ENCODE data around the gene ZEB2. TPM values are rescaled to one million over a fixed set of nuclear protein-coding genes. Genes with fewer than 3 reads are reported as not detected.

ZEB2 gene
- total RNA-seq, 5 donors from 2014 or later (not counting 1 experiment from before 2014, with no cell fraction given) = 8.9 to 106 (median 23.7) TPM

DNA sequence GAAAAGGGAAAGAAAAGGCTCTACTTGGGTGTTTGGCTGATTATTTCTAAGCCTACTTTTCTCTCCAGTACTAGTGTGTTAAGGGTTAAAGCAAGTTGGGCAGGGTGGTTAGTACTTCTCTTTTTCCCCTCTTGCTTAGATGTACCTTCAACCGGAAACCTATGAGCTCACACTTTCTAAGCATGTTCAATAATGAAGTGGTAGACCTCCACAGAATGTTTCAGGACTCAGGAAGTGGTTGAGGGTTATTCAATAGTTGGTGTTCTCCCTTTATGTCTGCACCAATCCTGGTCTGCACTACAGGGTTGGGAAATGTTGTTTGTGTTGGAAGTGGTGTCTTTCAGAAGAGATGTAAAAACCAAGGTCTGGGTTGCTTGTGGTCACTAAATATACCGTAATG lies 137.1 kb downstream of the ZEB2 start:
- Histone ChIP-seq H3K9me3 (no peaks in the 10 kb centered on the region), H3K4me3 (ENCODE audit: control insufficient read depth in 1 of 2, extremely low read depth in 1 of 2, low read length in 1 of 2) (no peak overlapping the region), H3K27me3 (replicated peaks in 1 of 2; ENCODE audit: control insufficient read depth in 2 of 2, extremely low read depth in 1 of 2, insufficient read depth in 2 of 2, low read length in 1 of 2) (peaks cover 0 to 7% of the 10 kb centered on the region in 2 experiments), H3K4me1 (ENCODE audit: control insufficient read depth in 1 of 2, extremely low read depth in 1 of 2, insufficient read depth in 2 of 2, low read length in 2 of 2) (peaks cover 3 to 15% of the 10 kb centered on the region in 2 experiments), H3K27ac (ENCODE audit: low read length) (no peak overlapping the region), H3K36me3 (ENCODE audit: control insufficient read depth in 2 of 2, extremely low read depth in 1 of 2, insufficient read depth in 1 of 2, low read length in 1 of 2) (no peaks in the 10 kb centered on the region)
- Mint-ChIP-seq H3K27me3 (peaks cover 0 to 4% of the 10 kb centered on the region in 2 donors), H3K36me3 (no peaks in the 10 kb centered on the region), H3K4me1 (peaks cover 27 to 31% (median 27%) of the 10 kb centered on the region in 3 donors), H3K4me3 (peak overlapping the region in 1 of 3 donors; percentile 55), H3K27ac (peak overlapping the region in 1 of 2 donors; percentile 44), H3K9me3 (no peaks in the 10 kb centered on the region)
- peak; percentile 80 to 98 (median 94) for ATAC-seq (replicated peaks in 1 of 4)
- peak in 22 of 35 experiments; percentile 0 to 71 (median 22) for DNase-seq
- ChIA-PET POLR2A (interaction anchor here (0.5 to 1.0 kb wide), 3 partner anchors 52 to 111 kb away, joined by 3 to 5 read pairs (median 3); no protein-coding TSS in a partner anchor), CTCF (interaction anchor here in 1 of 2 donors (0.6 to 0.9 kb wide), 3 partner anchors 16 to 854 kb away, joined by 4 read pairs; no protein-coding TSS in a partner anchor)
- WGBS (ENCODE audit: insufficient coverage) = no CpG with 5 or more reads among the region's 2 CpGs

DNA sequence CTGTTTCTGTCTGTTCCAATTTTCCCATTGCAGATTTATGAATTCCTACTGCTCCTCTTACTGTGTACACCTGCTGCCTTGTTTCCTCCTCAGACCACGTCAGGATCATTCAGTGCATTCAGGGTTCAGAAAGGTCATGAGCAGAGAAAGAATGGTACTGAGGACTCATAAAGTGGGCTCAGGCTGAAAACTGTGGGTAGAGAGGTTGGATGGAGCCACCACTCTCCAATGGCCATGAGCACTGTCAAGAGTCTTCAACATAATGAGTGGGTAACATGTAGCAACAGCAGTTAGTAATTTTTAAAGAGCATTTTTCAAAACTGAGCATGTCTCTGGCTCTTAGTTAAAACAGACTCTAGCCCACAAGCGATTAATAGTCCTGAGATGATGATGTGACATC lies 138.2 kb downstream of the ZEB2 start:
- CTCF ChIA-PET = no interaction called here
- WGBS (ENCODE audit: insufficient coverage) = no CpG with 5 or more reads among the region's 2 CpGs
- no peak overlapping the region for H3K27ac Mint-ChIP-seq
- POLR2A ChIA-PET = no interaction called here
- Histone ChIP-seq H3K27ac (ENCODE audit: low read length) (no peak overlapping the region), H3K36me3 (ENCODE audit: control insufficient read depth in 2 of 2, extremely low read depth in 1 of 2, insufficient read depth in 1 of 2, low read length in 1 of 2) (no peaks in the 10 kb centered on the region), H3K9me3 (no peaks in the 10 kb centered on the region), H3K4me1 (ENCODE audit: control insufficient read depth in 1 of 2, extremely low read depth in 1 of 2, insufficient read depth in 2 of 2, low read length in 2 of 2) (peaks cover 3 to 15% of the 10 kb centered on the region in 2 experiments), H3K27me3 (replicated peaks in 1 of 2; ENCODE audit: control insufficient read depth in 2 of 2, extremely low read depth in 1 of 2, insufficient read depth in 2 of 2, low read length in 1 of 2) (peaks cover 0 to 7% of the 10 kb centered on the region in 2 experiments), H3K4me3 (ENCODE audit: control insufficient read depth in 1 of 2, extremely low read depth in 1 of 2, low read length in 1 of 2) (no peak overlapping the region)
- DNase-seq = no peak
- ATAC-seq (replicated peaks in 1 of 4) = no peak
- H3K36me3 Mint-ChIP-seq = no peaks in the 10 kb centered on the region
- peak overlapping the region in 1 of 3 donors; percentile 32 for H3K4me3 Mint-ChIP-seq
- H3K27me3 Mint-ChIP-seq = peaks cover 0 to 8% of the 10 kb centered on the region in 2 donors
- peaks cover 27 to 31% (median 27%) of the 10 kb centered on the region in 3 donors for H3K4me1 Mint-ChIP-seq
- no peaks in the 10 kb centered on the region for H3K9me3 Mint-ChIP-seq

GRCh38 chr2:144379851-144380311 lies 140.0 kb downstream of the ZEB2 start:
- POLR2A ChIA-PET = no interaction called here
- Mint-ChIP-seq H3K27me3 (peaks cover 2 to 15% of the 10 kb centered on the region in 2 donors), H3K27ac (no peak overlapping the region), H3K4me1 (peaks cover 27 to 31% (median 27%) of the 10 kb centered on the region in 3 donors), H3K36me3 (no peaks in the 10 kb centered on the region), H3K9me3 (no peaks in the 10 kb centered on the region), H3K4me3 (no peak overlapping the region)
- no peaks in the 10 kb centered on the region for H3K9me3 ChIP-seq
- no peak for ATAC-seq (replicated peaks in 1 of 4)
- DNase-seq = no peak
- no peak overlapping the region for H3K27ac ChIP-seq (ENCODE audit: low read length)
- no peaks in the 10 kb centered on the region for H3K36me3 ChIP-seq (ENCODE audit: control insufficient read depth in 2 of 2, extremely low read depth in 1 of 2, insufficient read depth in 1 of 2, low read length in 1 of 2)
- H3K4me3 ChIP-seq (ENCODE audit: control insufficient read depth in 1 of 2, extremely low read depth in 1 of 2, low read length in 1 of 2) = no peak overlapping the region
- CTCF ChIA-PET = no interaction called here
- peaks cover 0 to 7% of the 10 kb centered on the region in 2 experiments for H3K27me3 ChIP-seq (replicated peaks in 1 of 2; ENCODE audit: control insufficient read depth in 2 of 2, extremely low read depth in 1 of 2, insufficient read depth in 2 of 2, low read length in 1 of 2)
- WGBS (ENCODE audit: insufficient coverage) = 87% methylated on average over 8 of the region's 11 CpGs
- peaks cover 3 to 15% of the 10 kb centered on the region in 2 experiments for H3K4me1 ChIP-seq (ENCODE audit: control insufficient read depth in 1 of 2, extremely low read depth in 1 of 2, insufficient read depth in 2 of 2, low read length in 2 of 2)

DNA sequence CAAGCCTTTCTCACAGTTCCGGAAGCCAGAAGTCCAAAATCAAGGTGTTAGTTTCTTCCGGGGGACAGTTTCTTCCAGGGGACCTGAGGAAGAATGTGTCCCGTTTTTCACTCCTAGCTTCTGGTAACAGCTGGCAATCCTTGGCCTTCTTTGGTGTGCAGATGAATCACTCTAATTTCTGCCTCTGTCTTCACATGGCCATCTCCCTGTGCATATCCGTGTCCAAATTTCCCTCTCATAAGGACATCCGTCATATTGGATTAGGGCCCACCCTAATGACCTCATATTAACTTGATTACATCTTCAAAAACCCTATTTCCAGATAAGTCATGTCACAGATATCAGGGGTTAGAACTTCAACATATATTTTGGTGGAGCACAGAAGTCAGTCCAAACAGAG lies 141.4 kb downstream of the ZEB2 start:
- no peak overlapping the region for H3K27ac Mint-ChIP-seq

DNA sequence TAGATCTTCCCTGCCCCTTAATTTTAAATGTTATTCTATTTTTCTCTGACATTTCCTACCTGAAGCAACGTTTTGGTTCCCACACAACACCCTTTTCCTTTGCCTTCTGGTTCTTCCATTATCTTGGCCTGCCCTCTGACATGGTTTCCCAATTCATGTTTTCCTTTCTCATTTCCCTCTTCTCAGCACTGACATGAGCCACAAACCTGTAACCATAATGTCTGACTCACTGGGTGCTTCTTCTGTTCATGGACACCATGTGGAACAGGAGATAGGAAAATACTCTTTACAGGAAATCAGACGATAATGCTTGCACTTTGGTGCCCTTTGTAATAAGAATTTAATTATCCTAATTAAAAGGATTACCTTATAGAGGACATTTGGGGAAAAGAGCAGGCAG lies 142.0 kb downstream of the ZEB2 start:
- no peaks in the 10 kb centered on the region for H3K36me3 ChIP-seq (ENCODE audit: control insufficient read depth in 2 of 2, extremely low read depth in 1 of 2, insufficient read depth in 1 of 2, low read length in 1 of 2)
- H3K9me3 ChIP-seq = no peaks in the 10 kb centered on the region
- peaks cover 0 to 7% of the 10 kb centered on the region in 2 experiments for H3K27me3 ChIP-seq (replicated peaks in 1 of 2; ENCODE audit: control insufficient read depth in 2 of 2, extremely low read depth in 1 of 2, insufficient read depth in 2 of 2, low read length in 1 of 2)
- ChIA-PET CTCF (no interaction called here), POLR2A (no interaction called here)
- peaks cover 3 to 13% of the 10 kb centered on the region in 2 experiments for H3K4me1 ChIP-seq (ENCODE audit: control insufficient read depth in 1 of 2, extremely low read depth in 1 of 2, insufficient read depth in 2 of 2, low read length in 2 of 2)
- H3K4me3 ChIP-seq (ENCODE audit: control insufficient read depth in 1 of 2, extremely low read depth in 1 of 2, low read length in 1 of 2) = no peak overlapping the region
- H3K4me1 Mint-ChIP-seq = peaks cover 19 to 21% (median 19%) of the 10 kb centered on the region in 3 donors
- H3K9me3 Mint-ChIP-seq = no peaks in the 10 kb centered on the region
- DNase-seq (no peak), ATAC-seq (replicated peaks in 1 of 4) (no peak)
- H3K27ac ChIP-seq (ENCODE audit: low read length) = no peak overlapping the region
- peaks cover 5 to 15% of the 10 kb centered on the region in 2 donors for H3K27me3 Mint-ChIP-seq
- H3K4me3 Mint-ChIP-seq = no peak overlapping the region
- no peak overlapping the region for H3K27ac Mint-ChIP-seq
- WGBS (ENCODE audit: insufficient coverage) = 0% methylated on average over 1 of the region's 2 CpGs
- no peaks in the 10 kb centered on the region for H3K36me3 Mint-ChIP-seq

More for the DNA sequence above, 141.4 kb downstream of the ZEB2 start:
- H3K4me3 Mint-ChIP-seq = no peak overlapping the region
- Histone ChIP-seq H3K36me3 (ENCODE audit: control insufficient read depth in 2 of 2, extremely low read depth in 1 of 2, insufficient read depth in 1 of 2, low read length in 1 of 2) (no peaks in the 10 kb centered on the region), H3K4me1 (ENCODE audit: control insufficient read depth in 1 of 2, extremely low read depth in 1 of 2, insufficient read depth in 2 of 2, low read length in 2 of 2) (peaks cover 3 to 14% of the 10 kb centered on the region in 2 experiments), H3K9me3 (no peaks in the 10 kb centered on the region), H3K4me3 (ENCODE audit: control insufficient read depth in 1 of 2, extremely low read depth in 1 of 2, low read length in 1 of 2) (no peak overlapping the region), H3K27me3 (replicated peaks in 1 of 2; ENCODE audit: control insufficient read depth in 2 of 2, extremely low read depth in 1 of 2, insufficient read depth in 2 of 2, low read length in 1 of 2) (peaks cover 0 to 7% of the 10 kb centered on the region in 2 experiments), H3K27ac (ENCODE audit: low read length) (no peak overlapping the region)
- ChIA-PET CTCF (no interaction called here), POLR2A (no interaction called here)
- no peaks in the 10 kb centered on the region for H3K36me3 Mint-ChIP-seq
- DNase-seq (no peak), ATAC-seq (replicated peaks in 1 of 4) (no peak)
- peaks cover 23 to 27% (median 23%) of the 10 kb centered on the region in 3 donors for H3K4me1 Mint-ChIP-seq
- H3K9me3 Mint-ChIP-seq = no peaks in the 10 kb centered on the region
- 100% methylated on average over 2 of the region's 5 CpGs for WGBS (ENCODE audit: insufficient coverage)
- peaks cover 5 to 15% of the 10 kb centered on the region in 2 donors for H3K27me3 Mint-ChIP-seq

GRCh38 chr2:144376926-144377325 lies 143.0 kb downstream of the ZEB2 start:
- Mint-ChIP-seq H3K4me1 (peaks cover 9 to 12% (median 12%) of the 10 kb centered on the region in 3 donors), H3K27me3 (peaks cover 5 to 15% of the 10 kb centered on the region in 2 donors), H3K36me3 (no peaks in the 10 kb centered on the region), H3K4me3 (no peak overlapping the region), H3K9me3 (no peaks in the 10 kb centered on the region), H3K27ac (no peak overlapping the region)
- Histone ChIP-seq H3K4me3 (ENCODE audit: control insufficient read depth in 1 of 2, extremely low read depth in 1 of 2, low read length in 1 of 2) (no peak overlapping the region), H3K4me1 (ENCODE audit: control insufficient read depth in 1 of 2, extremely low read depth in 1 of 2, insufficient read depth in 2 of 2, low read length in 2 of 2) (peaks cover 3 to 4% of the 10 kb centered on the region in 2 experiments), H3K9me3 (no peaks in the 10 kb centered on the region), H3K36me3 (ENCODE audit: control insufficient read depth in 2 of 2, extremely low read depth in 1 of 2, insufficient read depth in 1 of 2, low read length in 1 of 2) (no peaks in the 10 kb centered on the region), H3K27ac (ENCODE audit: low read length) (no peak overlapping the region), H3K27me3 (replicated peaks in 1 of 2; ENCODE audit: control insufficient read depth in 2 of 2, extremely low read depth in 1 of 2, insufficient read depth in 2 of 2, low read length in 1 of 2) (peaks cover 0 to 7% of the 10 kb centered on the region in 2 experiments)
- ChIA-PET CTCF (no interaction called here), POLR2A (interaction anchor here in 1 of 2 donors (0.6 kb wide), 1 partner anchor 89 kb away, joined by 3 read pairs; no protein-coding TSS in a partner anchor)
- DNase-seq (no peak), ATAC-seq (replicated peaks in 1 of 4) (no peak)
- 83% methylated on average over 1 of the region's 2 CpGs for WGBS (ENCODE audit: insufficient coverage)

All from T-cell (primary cell).